HEK293 (cell line): ENCODE measurements around the gene AGAP1.

Experiments used
- CTCF ChIA-PET: fragments of 350-600 bp; formaldehyde crosslinking; extraction: SDS; loops from one replicate; lab custom pipeline; 2021; ENCODE audit warnings: antibody characterized with exemption; lab: Yijun Ruan, JAX
- POLR2A ChIA-PET: fragments of 300-600 bp; formaldehyde crosslinking; extraction: SDS; loops from one replicate; lab custom pipeline; 2020; ENCODE audit warnings: antibody characterized with exemption, inconsistent platforms; lab: Yijun Ruan, JAX
- H3K27ac ChIP-seq: fragments of 200-500 bp; sonication (Bioruptor generic); 2 replicates; pipeline ENCODE4 v1.5.1; 2014; ENCODE audit warnings: low read depth, low read length, control low read depth, inconsistent platforms; ENCODE audit errors: extremely low read depth
- H3K36me3 ChIP-seq, 2 experiments: fragments of 200-500 bp in 1 of 2; sonication (Bioruptor generic) in 1 of 2; 1 replicate in 1 of 2; 2 replicates in 1 of 2; pipeline ENCODE4 v1.5.1; 2014 to 2017; ENCODE audit warnings: inconsistent platforms in 2 of 2, low read length in 2 of 2; ENCODE audit not compliant: control insufficient read depth in 2 of 2, insufficient read depth in 1 of 2
- H3K4me1 ChIP-seq: fragments of 200-500 bp; sonication (Bioruptor generic); 2 replicates; pipeline ENCODE4 v1.5.1; 2014; ENCODE audit warnings: mild to moderate bottlenecking, low read length, inconsistent platforms; ENCODE audit not compliant: control insufficient read depth, insufficient read depth
- H3K4me3 ChIP-seq: 2 replicates; pipeline ENCODE4 v1.5.1; 2011; ENCODE audit warnings: low read depth, mild to moderate bottlenecking, control low read depth, low read length, moderate library complexity
- H3K9me3 ChIP-seq: fragments of 200-500 bp; sonication (Bioruptor generic); 2 replicates; pipeline ENCODE4 v1.5.1; 2014; ENCODE audit warnings: low read depth, low read length, inconsistent platforms; ENCODE audit not compliant: control insufficient read depth, insufficient read depth
- AEBP2 ChIP-seq: fragments of 450-650 bp; formaldehyde crosslinking; IDR thresholded peaks from 2 replicates; pipeline ENCODE4 v1.5.1; 2016; ENCODE audit warnings: missing biosample characterization, missing genetic modification characterization, borderline replicate concordance
- ZBTB1 ChIP-seq: fragments of 450-650 bp; formaldehyde crosslinking; IDR thresholded peaks from 2 replicates; pipeline ENCODE4 v1.5.1; 2016; ENCODE audit warnings: missing biosample characterization, missing genetic modification characterization
- ZEB2 ChIP-seq: fragments of 450-650 bp; formaldehyde crosslinking; IDR thresholded peaks from 2 replicates; pipeline ENCODE4 v1.5.1; 2016; ENCODE audit warnings: missing biosample characterization, missing genetic modification characterization
- ZIC2 ChIP-seq: fragments of 450-650 bp; formaldehyde crosslinking; IDR thresholded peaks from 2 replicates; pipeline ENCODE4 v1.5.1; 2016; ENCODE audit warnings: missing biosample characterization, missing genetic modification characterization
- ZNF114 ChIP-seq: fragments of 450-650 bp; formaldehyde crosslinking; IDR thresholded peaks from 2 replicates; pipeline ENCODE4 v1.5.0; 2017; ENCODE audit warnings: missing biosample characterization, missing genetic modification characterization
- ZNF157 ChIP-seq: fragments of 450-650 bp; formaldehyde crosslinking; IDR thresholded peaks from 2 replicates; pipeline ENCODE4 v1.5.1; 2016; ENCODE audit warnings: missing biosample characterization, missing genetic modification characterization
- ZNF274 ChIP-seq, 2 experiments: fragments of 200-500 bp in 1 of 2; fragments of 450-650 bp in 1 of 2; sonication (Bioruptor generic) in 1 of 2; formaldehyde crosslinking in 1 of 2; IDR thresholded peaks; 2 replicates each; pipeline versions ENCODE4 v1.5.1 to v1.6.1; 2014 to 2016; ENCODE audit warnings: borderline replicate concordance in 1 of 2, inconsistent platforms in 1 of 2, low read length in 1 of 2, missing biosample characterization in 1 of 2, missing genetic modification characterization in 1 of 2
- ZNF292 ChIP-seq: fragments of 450-650 bp; formaldehyde crosslinking; IDR thresholded peaks from 2 replicates; pipeline ENCODE4 v1.5.1; 2016; ENCODE audit warnings: low read depth, missing biosample characterization, missing genetic modification characterization, borderline replicate concordance
- ZNF362 ChIP-seq: fragments of 450-650 bp; formaldehyde crosslinking; IDR thresholded peaks from 2 replicates; pipeline ENCODE4 v1.5.1; 2016; ENCODE audit warnings: missing biosample characterization, missing genetic modification characterization
- ZNF366 ChIP-seq: fragments of 450-650 bp; formaldehyde crosslinking; conservative IDR thresholded peaks from 2 replicates; pipeline ENCODE4 v1.5.1; 2016; ENCODE audit warnings: missing biosample characterization, missing genetic modification characterization
- ZNF394 ChIP-seq: fragments of 450-650 bp; formaldehyde crosslinking; IDR thresholded peaks from 2 replicates; pipeline ENCODE4 v1.5.1; 2016; ENCODE audit warnings: missing biosample characterization, missing genetic modification characterization, mild to moderate bottlenecking, moderate library complexity, borderline replicate concordance
- ZNF473 ChIP-seq: fragments of 450-650 bp; formaldehyde crosslinking; IDR thresholded peaks from 2 replicates; pipeline ENCODE4 v1.5.1; 2017; ENCODE audit warnings: missing biosample characterization, missing genetic modification characterization
- ZNF48 ChIP-seq: fragments of 450-650 bp; formaldehyde crosslinking; IDR thresholded peaks from 2 replicates; pipeline ENCODE4 v1.5.1; 2016; ENCODE audit warnings: missing biosample characterization, missing genetic modification characterization
- ZNF521 ChIP-seq: fragments of 450-650 bp; formaldehyde crosslinking; IDR thresholded peaks from 2 replicates; pipeline ENCODE4 v1.5.1; 2017; ENCODE audit warnings: missing biosample characterization, mild to moderate bottlenecking, missing genetic modification characterization
- ZNF530 ChIP-seq: fragments of 450-650 bp; formaldehyde crosslinking; IDR thresholded peaks from 2 replicates; pipeline ENCODE4 v1.5.1; 2016; ENCODE audit warnings: low read depth, missing biosample characterization, missing genetic modification characterization
- ZNF548 ChIP-seq: fragments of 450-650 bp; formaldehyde crosslinking; IDR thresholded peaks from 2 replicates; pipeline ENCODE4 v1.5.1; 2016; ENCODE audit warnings: missing biosample characterization, missing genetic modification characterization
- ZNF777 ChIP-seq: fragments of 450-650 bp; formaldehyde crosslinking; IDR thresholded peaks from 2 replicates; pipeline ENCODE4 v1.5.1; 2017; ENCODE audit warnings: missing biosample characterization, missing genetic modification characterization, borderline replicate concordance
- ZSCAN30 ChIP-seq: fragments of 450-650 bp; IDR thresholded peaks from 2 replicates; pipeline ENCODE4 v1.5.1; 2018; ENCODE audit warnings: missing biosample characterization, mild to moderate bottlenecking, missing genetic modification characterization, moderate library complexity
- TF ChIP-seq, protein P1 (sequence below): fragments of 450-650 bp; formaldehyde crosslinking; IDR thresholded peaks from 2 replicates; pipeline ENCODE4 v1.5.1; 2016; ENCODE audit warnings: missing biosample characterization, missing genetic modification characterization, borderline replicate concordance
- TF ChIP-seq, protein P2 (sequence below): fragments of 450-650 bp; formaldehyde crosslinking; IDR thresholded peaks from 2 replicates; pipeline ENCODE4 v1.5.1; 2016; ENCODE audit warnings: missing biosample characterization, missing genetic modification characterization
- TF ChIP-seq, protein P3 (sequence below): fragments of 450-650 bp; IDR thresholded peaks from 2 replicates; pipeline ENCODE4 v1.5.1; 2018; ENCODE audit warnings: missing biosample characterization, missing genetic modification characterization
- TF ChIP-seq, protein P4 (sequence below): fragments of 450-650 bp; formaldehyde crosslinking; IDR thresholded peaks from 2 replicates; pipeline ENCODE4 v1.5.1; 2016; ENCODE audit warnings: missing biosample characterization, missing genetic modification characterization

The AGAP1 gene

DNA sequence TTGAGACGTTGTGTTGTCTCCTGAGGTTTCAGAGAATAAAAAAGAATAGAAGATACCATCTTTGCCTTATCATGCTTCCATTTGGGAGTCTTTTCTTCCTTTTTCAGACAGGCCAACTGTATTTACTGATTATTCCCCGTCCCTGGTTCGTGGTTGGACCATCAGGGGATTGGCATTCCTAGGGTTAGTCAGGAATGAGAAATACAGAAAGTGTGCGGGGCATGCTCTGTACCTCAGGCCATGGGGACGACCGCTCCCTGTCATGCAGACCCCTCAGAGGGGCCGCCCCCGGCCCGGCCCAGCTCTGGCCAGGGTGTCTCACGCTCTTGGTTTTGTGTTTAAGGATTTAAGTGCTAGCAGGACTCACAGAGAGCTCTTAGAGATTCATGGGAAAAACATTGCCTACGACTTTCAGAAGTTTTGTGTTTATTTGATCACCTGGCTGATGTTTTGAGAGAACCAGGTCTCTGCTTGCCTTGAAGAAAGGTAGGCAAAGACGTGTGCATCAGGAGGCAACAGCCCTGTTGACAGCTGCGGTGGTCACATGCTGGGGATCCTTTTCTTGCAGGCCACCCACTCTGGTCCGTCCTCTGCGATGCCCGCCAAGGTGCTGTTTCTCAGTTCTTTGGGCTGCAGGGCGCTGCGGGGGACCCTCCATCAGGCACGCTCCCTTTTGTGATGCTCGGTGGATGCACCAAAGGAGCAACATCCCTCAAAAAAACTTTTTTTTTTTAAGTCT lies 317.8 kb downstream of the AGAP1 start:
- ChIA-PET POLR2A (no interaction called here), CTCF (no interaction called here)
- Histone ChIP-seq H3K4me3 (no peak overlapping the region), H3K36me3 (peaks cover 0 to 66% of the 10 kb centered on the region in 2 experiments; a peak in 1 of 3 replicates), H3K9me3 (no peaks in the 10 kb centered on the region)
- TF ChIP-seq, protein P1, sequence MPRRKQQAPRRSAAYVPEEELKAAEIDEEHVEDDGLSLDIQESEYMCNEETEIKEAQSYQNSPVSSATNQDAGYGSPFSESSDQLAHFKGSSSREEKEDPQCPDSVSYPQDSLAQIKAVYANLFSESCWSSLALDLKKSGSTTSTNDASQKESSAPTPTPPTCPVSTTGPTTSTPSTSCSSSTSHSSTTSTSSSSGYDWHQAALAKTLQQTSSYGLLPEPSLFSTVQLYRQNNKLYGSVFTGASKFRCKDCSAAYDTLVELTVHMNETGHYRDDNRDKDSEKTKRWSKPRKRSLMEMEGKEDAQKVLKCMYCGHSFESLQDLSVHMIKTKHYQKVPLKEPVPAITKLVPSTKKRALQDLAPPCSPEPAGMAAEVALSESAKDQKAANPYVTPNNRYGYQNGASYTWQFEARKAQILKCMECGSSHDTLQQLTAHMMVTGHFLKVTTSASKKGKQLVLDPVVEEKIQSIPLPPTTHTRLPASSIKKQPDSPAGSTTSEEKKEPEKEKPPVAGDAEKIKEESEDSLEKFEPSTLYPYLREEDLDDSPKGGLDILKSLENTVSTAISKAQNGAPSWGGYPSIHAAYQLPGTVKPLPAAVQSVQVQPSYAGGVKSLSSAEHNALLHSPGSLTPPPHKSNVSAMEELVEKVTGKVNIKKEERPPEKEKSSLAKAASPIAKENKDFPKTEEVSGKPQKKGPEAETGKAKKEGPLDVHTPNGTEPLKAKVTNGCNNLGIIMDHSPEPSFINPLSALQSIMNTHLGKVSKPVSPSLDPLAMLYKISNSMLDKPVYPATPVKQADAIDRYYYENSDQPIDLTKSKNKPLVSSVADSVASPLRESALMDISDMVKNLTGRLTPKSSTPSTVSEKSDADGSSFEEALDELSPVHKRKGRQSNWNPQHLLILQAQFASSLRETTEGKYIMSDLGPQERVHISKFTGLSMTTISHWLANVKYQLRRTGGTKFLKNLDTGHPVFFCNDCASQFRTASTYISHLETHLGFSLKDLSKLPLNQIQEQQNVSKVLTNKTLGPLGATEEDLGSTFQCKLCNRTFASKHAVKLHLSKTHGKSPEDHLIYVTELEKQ (tag by site-specific recombination) = no peak
- TF ChIP-seq ZNF274 (IDR thresholded peaks at IDR 0.05; ENCODE audit: low read length) (no peak), ZNF274 (tag by site-specific recombination; IDR thresholded peaks at IDR 0.05; ENCODE audit: borderline replicate concordance) (no peak), ZNF548 (no peak)
- TF ChIP-seq, all 188 proteins: peak for 0
- H3K4me1 ChIP-seq = no peaks in the 10 kb centered on the region
- no peak overlapping the region for H3K27ac ChIP-seq

DNA sequence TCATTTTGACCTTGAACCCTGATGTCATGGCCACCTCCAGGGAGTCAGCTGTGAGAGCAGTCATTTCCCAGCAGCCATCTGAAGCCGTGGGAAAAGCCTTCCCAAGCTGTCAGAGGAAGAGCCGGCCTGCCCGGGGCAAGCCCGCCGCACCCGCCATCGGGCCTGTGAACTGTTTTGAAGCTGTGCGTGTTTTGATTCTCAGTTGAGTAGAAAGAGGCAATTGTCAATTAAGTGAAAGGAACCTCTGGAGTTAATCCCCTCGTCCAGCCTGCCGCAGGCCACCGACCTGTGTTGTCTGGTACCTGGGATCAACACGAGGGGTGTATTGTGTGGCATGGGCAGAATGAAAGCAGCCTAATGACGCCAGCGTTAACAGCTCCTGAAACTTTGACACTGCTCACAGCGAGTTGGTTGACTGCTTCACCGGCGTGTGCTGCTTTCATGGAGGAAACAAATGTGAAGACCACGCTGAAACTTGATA lies 318.4 kb downstream of the AGAP1 start:
- Histone ChIP-seq H3K36me3 (peaks cover 0 to 63% of the 10 kb centered on the region in 2 experiments; a peak in 1 of 3 replicates), H3K9me3 (no peaks in the 10 kb centered on the region), H3K4me1 (no peaks in the 10 kb centered on the region), H3K4me3 (no peak overlapping the region), H3K27ac (no peak overlapping the region)
- ChIA-PET POLR2A (no interaction called here), CTCF (no interaction called here)
- TF ChIP-seq ZNF366 (tag by site-specific recombination) = no peak
- TF ChIP-seq ZNF362 (tag by site-specific recombination) = no peak
- TF ChIP-seq, protein P2, sequence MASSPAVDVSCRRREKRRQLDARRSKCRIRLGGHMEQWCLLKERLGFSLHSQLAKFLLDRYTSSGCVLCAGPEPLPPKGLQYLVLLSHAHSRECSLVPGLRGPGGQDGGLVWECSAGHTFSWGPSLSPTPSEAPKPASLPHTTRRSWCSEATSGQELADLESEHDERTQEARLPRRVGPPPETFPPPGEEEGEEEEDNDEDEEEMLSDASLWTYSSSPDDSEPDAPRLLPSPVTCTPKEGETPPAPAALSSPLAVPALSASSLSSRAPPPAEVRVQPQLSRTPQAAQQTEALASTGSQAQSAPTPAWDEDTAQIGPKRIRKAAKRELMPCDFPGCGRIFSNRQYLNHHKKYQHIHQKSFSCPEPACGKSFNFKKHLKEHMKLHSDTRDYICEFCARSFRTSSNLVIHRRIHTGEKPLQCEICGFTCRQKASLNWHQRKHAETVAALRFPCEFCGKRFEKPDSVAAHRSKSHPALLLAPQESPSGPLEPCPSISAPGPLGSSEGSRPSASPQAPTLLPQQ (tag by site-specific recombination) = no peak
- TF ChIP-seq ZSCAN30 = no peak
- TF ChIP-seq ZNF114 = no peak
- no peak for TF ChIP-seq ZNF777
- TF ChIP-seq AEBP2 = no peak
- TF ChIP-seq ZIC2 (tag by site-specific recombination) = no peak
- no peak for TF ChIP-seq ZNF48 (tag by site-specific recombination)
- no peak for TF ChIP-seq ZNF521 (tag by site-specific recombination)
- TF ChIP-seq, protein P3, sequence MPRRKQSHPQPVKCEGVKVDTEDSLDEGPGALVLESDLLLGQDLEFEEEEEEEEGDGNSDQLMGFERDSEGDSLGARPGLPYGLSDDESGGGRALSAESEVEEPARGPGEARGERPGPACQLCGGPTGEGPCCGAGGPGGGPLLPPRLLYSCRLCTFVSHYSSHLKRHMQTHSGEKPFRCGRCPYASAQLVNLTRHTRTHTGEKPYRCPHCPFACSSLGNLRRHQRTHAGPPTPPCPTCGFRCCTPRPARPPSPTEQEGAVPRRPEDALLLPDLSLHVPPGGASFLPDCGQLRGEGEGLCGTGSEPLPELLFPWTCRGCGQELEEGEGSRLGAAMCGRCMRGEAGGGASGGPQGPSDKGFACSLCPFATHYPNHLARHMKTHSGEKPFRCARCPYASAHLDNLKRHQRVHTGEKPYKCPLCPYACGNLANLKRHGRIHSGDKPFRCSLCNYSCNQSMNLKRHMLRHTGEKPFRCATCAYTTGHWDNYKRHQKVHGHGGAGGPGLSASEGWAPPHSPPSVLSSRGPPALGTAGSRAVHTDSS = no peak
- TF ChIP-seq ZEB2 (tag by site-specific recombination) = no peak
- TF ChIP-seq ZNF530 (tag by site-specific recombination) = no peak
- TF ChIP-seq ZNF292 = no peak
- TF ChIP-seq, protein P4, sequence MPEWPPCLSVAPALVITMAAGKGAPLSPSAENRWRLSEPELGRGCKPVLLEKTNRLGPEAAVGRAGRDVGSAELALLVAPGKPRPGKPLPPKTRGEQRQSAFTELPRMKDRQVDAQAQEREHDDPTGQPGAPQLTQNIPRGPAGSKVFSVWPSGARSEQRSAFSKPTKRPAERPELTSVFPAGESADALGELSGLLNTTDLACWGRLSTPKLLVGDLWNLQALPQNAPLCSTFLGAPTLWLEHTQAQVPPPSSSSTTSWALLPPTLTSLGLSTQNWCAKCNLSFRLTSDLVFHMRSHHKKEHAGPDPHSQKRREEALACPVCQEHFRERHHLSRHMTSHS (tag by site-specific recombination) = no peak
- no peak for TF ChIP-seq ZNF157 (tag by site-specific recombination)
- no peak for TF ChIP-seq ZNF473 (tag by site-specific recombination)
- TF ChIP-seq ZBTB1 (tag by site-specific recombination) = no peak
- TF ChIP-seq ZNF394 (tag by site-specific recombination) = no peak
